Measurements from ENCODE around the gene CACNA1S.

CACNA1S gene

DNA sequence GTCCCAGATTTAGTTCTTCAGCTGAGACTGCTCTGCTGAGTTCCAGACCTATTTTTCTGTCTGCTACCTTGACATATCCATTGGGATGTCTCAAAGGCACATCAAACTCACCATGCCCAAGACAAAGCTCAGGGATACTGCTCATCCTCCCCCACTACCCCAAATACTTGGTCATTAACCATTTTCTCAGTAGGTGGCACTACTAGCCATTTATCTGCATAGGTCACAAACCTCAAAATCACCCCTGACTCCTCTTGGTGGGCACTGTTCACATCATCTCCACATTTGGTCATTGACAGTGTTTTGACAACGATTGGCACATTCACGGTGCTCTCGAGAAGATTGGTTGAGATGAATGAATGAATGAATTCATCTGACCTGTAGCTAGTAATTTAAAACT, 32.1 kb downstream of the CACNA1S start:
- TF ChIP-seq, protein P1, sequence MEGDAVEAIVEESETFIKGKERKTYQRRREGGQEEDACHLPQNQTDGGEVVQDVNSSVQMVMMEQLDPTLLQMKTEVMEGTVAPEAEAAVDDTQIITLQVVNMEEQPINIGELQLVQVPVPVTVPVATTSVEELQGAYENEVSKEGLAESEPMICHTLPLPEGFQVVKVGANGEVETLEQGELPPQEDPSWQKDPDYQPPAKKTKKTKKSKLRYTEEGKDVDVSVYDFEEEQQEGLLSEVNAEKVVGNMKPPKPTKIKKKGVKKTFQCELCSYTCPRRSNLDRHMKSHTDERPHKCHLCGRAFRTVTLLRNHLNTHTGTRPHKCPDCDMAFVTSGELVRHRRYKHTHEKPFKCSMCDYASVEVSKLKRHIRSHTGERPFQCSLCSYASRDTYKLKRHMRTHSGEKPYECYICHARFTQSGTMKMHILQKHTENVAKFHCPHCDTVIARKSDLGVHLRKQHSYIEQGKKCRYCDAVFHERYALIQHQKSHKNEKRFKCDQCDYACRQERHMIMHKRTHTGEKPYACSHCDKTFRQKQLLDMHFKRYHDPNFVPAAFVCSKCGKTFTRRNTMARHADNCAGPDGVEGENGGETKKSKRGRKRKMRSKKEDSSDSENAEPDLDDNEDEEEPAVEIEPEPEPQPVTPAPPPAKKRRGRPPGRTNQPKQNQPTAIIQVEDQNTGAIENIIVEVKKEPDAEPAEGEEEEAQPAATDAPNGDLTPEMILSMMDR (conservative IDR thresholded peaks at IDR 0.05; ENCODE audit: low read depth, low read length), result no peak
- no peak for DNase-seq (ENCODE audit: low read depth)
- H3K4me3 ChIP-seq (ENCODE audit: low read depth, low read length), result no peak overlapping the region

DNA sequence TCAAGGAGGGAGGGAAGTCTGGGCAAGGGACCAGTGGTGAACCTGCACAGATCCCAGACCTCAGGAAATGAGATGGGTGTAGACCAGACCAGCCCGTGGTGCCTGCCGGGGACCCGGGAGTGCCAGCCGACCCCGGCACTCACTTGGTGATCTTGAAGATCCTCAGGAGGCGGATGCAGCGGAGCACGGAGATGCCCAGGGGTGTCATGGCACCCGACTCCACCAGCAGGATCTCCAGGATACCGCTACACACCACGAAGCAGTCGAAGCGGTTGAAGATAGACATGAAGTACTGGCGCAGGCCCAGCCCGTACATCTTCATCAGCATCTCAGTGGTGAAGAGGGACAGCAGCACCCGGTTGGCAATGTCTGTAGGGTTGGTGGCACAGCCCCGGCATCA, 34.5 kb downstream of the CACNA1S start:
- TF ChIP-seq, protein P1 (conservative IDR thresholded peaks at IDR 0.05; ENCODE audit: low read depth, low read length), result no peak
- no peak for DNase-seq (ENCODE audit: low read depth)
- no peak overlapping the region for H3K4me3 ChIP-seq (ENCODE audit: low read depth, low read length)

DNA sequence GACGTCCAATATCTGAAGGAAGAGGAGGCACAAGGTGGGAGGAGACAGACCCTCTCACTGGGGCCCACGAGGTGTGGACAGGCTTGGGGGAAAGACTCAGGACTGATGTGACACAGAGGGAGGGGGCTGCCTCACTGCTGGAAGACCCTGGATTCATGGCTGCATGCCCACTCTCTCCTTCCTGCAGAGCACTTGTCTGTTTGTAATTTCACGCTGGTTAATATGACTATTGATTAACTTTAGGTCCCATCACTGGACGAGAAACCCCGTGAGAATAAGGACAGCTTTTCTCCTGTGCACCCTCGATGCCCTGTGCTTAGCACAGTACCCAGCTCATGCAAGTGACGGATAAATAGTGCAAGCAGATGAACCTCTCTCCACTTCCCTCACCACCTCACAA, 35.1 kb downstream of the CACNA1S start:
- TF ChIP-seq, protein P1 (conservative IDR thresholded peaks at IDR 0.05; ENCODE audit: low read depth, low read length), result no peak
- no peak for DNase-seq (ENCODE audit: low read depth)

DNA sequence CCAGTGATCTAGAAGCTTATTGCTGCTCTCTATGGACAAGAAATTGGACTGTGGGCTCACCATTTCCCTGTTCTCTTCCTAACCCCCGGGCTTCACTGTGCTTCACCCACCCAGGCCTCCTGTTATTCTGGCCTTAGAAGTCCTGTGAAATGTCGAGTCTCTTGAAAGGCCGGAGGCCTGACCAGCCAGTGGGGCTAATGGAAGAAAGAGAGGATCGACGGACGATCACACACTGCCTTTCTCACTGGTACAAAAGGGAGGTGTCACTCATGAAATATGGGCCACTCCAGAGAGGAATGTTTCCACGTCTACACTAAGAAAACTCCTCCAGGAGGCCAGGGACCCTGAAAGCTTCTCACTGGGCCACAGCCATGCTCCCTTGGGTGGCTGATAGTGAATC, 36.1 kb downstream of the CACNA1S start:
- DNase-seq (ENCODE audit: low read depth), result no peak
- TF ChIP-seq, protein P1 (conservative IDR thresholded peaks at IDR 0.05; ENCODE audit: low read depth, low read length), result no peak
- H3K4me3 ChIP-seq (ENCODE audit: low read depth, low read length), result no peak overlapping the region

More for the DNA sequence above, 35.1 kb downstream of the CACNA1S start:
- no peak overlapping the region for H3K4me3 ChIP-seq (ENCODE audit: low read depth, low read length)

DNA sequence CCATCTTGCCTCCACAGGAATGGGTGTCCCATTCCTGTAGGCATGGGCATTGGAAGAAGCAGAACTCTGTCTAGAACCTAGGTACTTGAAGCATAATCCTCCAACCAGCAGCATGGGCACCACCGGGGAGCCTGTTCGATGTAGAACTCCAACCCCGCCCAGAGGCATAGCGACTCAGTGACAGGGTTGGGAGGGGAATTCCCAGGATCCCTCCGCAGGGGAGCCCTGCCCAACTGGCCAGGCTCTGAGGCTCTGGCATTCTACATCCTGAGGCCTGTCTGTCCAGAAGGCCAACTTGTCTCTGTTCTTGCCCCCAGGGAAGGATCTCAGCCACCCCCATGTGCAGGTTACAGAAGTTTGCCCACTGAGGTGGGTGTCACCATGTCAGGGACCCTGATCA, 38.2 kb downstream of the CACNA1S start:
- no peak for DNase-seq (ENCODE audit: low read depth)
- H3K4me3 ChIP-seq (ENCODE audit: low read depth, low read length), result no peak overlapping the region
- TF ChIP-seq, protein P1 (conservative IDR thresholded peaks at IDR 0.05; ENCODE audit: low read depth, low read length), result no peak

DNA sequence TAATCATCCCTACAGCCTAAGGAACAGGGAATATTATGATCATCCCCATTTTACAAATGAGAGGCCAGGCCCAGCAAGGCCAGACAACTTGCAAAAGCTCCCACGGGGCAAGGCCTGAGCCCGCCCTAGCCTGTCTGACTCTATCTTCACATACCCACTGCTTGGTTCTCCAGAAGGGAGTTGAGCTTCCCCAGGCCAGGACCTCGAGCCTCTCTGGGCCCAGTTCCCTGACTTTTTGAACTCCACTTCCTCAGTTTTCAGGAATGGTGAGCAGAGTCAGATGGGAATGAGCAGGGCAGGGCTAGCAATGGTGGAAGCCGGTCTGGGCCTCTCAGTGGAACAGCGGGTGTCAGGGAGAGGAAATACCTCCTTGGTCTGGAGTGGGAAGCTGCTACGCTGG, 39.3 kb downstream of the CACNA1S start:
- no peak for DNase-seq (ENCODE audit: low read depth)
- H3K4me3 ChIP-seq (ENCODE audit: low read depth, low read length), result no peak overlapping the region
- TF ChIP-seq, protein P1 (conservative IDR thresholded peaks at IDR 0.05; ENCODE audit: low read depth, low read length), result no peak

DNA sequence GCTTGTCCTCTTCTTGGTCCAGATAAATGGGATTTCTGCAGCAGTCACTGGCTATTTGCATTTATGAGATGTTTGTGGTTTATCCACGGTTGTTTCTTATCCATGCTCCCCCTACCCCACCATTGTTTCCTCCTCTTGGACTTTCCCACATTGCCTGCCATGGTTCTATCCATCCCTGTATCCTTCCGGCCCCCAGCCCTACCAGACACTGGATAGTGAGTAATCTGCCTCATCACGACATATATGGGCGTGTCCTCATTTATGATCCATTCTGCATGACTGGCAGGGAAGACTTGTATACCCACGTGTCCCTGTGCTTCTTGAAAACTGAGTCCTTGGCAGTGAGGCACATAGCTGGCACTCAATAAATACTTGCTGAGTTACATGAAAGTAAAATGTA, 40.1 kb downstream of the CACNA1S start:
- no peak for DNase-seq (ENCODE audit: low read depth)
- TF ChIP-seq, protein P1 (conservative IDR thresholded peaks at IDR 0.05; ENCODE audit: low read depth, low read length), result no peak
- H3K4me3 ChIP-seq (ENCODE audit: low read depth, low read length), result no peak overlapping the region
